ENCODE measurements around the gene NUDT7. TPM values are rescaled to one million over a fixed set of nuclear protein-coding genes. Genes with fewer than 3 reads are reported as not detected.

The NUDT7 gene
- total RNA-seq, 1 experiment from 2014 or later = 5.2 TPM

DNA sequence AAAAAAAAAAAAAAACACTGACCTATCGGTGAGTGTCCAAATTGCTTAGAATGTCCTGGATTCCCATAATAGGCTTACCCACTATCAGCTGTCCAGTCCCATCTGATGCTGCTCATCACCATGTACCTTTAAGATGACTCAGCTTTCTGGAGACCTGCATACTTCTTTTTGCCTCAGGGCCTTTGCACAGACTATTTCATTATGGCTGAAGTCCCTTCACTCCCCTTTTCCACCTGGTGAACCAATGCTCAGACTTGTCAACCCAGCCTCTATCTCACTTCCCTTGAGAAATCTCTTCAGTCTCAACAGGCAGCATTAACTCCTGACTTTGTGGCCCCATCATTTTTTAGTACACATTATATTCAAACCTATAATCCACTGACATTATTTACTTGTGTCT lies 29.7 kb upstream of the NUDT7 start:
- Histone ChIP-seq H3K9me3 (ENCODE audit: control insufficient read depth in 1 of 2, insufficient read depth in 1 of 2, low read depth in 1 of 2, low read length in 2 of 2) (no peaks in the 10 kb centered on the region), H4K20me1 (ENCODE audit: insufficient read depth) (no peaks in the 10 kb centered on the region), H3K9me2 (ENCODE audit: insufficient read depth) (no peaks in the 10 kb centered on the region), H2AFZ (ENCODE audit: low read depth, low read length, poor library complexity, severe bottlenecking) (no peak overlapping the region), H3K27me3 (ENCODE audit: insufficient read depth, low read length) (peaks cover 51% of the 10 kb centered on the region), H3K9ac (ENCODE audit: low read length) (no peak overlapping the region), H3K79me2 (ENCODE audit: insufficient read depth, low read length) (no peaks in the 10 kb centered on the region), H3K4me1 (ENCODE audit: control insufficient read depth in 1 of 2, insufficient read depth in 2 of 2, low read length in 2 of 2) (no peaks in the 10 kb centered on the region), H3K27ac (ENCODE audit: low read depth, low read length) (no peak overlapping the region), H3K4me2 (ENCODE audit: low read length) (no peak overlapping the region), H3K4me3 (replicated peaks in 1 of 2; ENCODE audit: low read depth in 1 of 2, low read length in 2 of 2) (no peak overlapping the region), H3K36me3 (ENCODE audit: control insufficient read depth in 1 of 2, insufficient read depth in 2 of 2, low read length in 2 of 2) (no peaks in the 10 kb centered on the region)
- ChIA-PET POLR2A (no interaction called here), RAD21 (ENCODE audit: low non-redundant PET in 1 of 2, low total read pairs in 2 of 2, uncharacterized antibody in 2 of 2, unreplicated experiment in 2 of 2) (no interaction called here), CTCF (no interaction called here)
- DNase-seq (ENCODE audit: low read depth, low spot score) (no peak), ATAC-seq (no peak)
- no TSS peak for BruUV-seq (replicated peaks)
- TF ChIP-seq POLR2A (IDR thresholded peaks at IDR 0.05; ENCODE audit: borderline replicate concordance, extremely low read depth, insufficient read depth, insufficient read length) (no peak), CBX3 (IDR thresholded peaks at IDR 0.05; ENCODE audit: low read depth) (no peak), ZFX (IDR thresholded peaks at IDR 0.05) (no peak), POLR2AphosphoS5 (IDR thresholded peaks at IDR 0.05; ENCODE audit: low read depth, low read length) (no peak), ZNF274 (IDR thresholded peaks at IDR 0.05; ENCODE audit: low read depth, low read length) (no peak), SRF (IDR thresholded peaks at IDR 0.05; ENCODE audit: low read depth) (no peak), RAD21 (IDR thresholded peaks at IDR 0.05; ENCODE audit: low read depth) (no peak), SP1 (IDR thresholded peaks at IDR 0.05; ENCODE audit: low read depth) (no peak), JUND (IDR thresholded peaks at IDR 0.05) (no peak), CEBPB (IDR thresholded peaks at IDR 0.05; ENCODE audit: low read depth) (no peak), EGR1 (IDR thresholded peaks at IDR 0.05; ENCODE audit: low read depth) (no peak), YY1 (IDR thresholded peaks at IDR 0.05; ENCODE audit: extremely low read depth, insufficient replicate concordance, low read depth, low read length) (no peak), ELF1 (IDR thresholded peaks at IDR 0.05; ENCODE audit: borderline replicate concordance, low read depth) (no peak), TCF7L2 (IDR thresholded peaks at IDR 0.05; ENCODE audit: borderline replicate concordance, extremely low read depth, insufficient read depth, insufficient read length) (no peak), EZH2phosphoT487 (IDR thresholded peaks at IDR 0.05; ENCODE audit: borderline replicate concordance) (no peak)
- TF ChIP-seq, protein P1, sequence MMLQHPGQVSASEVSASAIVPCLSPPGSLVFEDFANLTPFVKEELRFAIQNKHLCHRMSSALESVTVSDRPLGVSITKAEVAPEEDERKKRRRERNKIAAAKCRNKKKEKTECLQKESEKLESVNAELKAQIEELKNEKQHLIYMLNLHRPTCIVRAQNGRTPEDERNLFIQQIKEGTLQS (IDR thresholded peaks at IDR 0.05) = no peak
- TF ChIP-seq, protein P2, sequence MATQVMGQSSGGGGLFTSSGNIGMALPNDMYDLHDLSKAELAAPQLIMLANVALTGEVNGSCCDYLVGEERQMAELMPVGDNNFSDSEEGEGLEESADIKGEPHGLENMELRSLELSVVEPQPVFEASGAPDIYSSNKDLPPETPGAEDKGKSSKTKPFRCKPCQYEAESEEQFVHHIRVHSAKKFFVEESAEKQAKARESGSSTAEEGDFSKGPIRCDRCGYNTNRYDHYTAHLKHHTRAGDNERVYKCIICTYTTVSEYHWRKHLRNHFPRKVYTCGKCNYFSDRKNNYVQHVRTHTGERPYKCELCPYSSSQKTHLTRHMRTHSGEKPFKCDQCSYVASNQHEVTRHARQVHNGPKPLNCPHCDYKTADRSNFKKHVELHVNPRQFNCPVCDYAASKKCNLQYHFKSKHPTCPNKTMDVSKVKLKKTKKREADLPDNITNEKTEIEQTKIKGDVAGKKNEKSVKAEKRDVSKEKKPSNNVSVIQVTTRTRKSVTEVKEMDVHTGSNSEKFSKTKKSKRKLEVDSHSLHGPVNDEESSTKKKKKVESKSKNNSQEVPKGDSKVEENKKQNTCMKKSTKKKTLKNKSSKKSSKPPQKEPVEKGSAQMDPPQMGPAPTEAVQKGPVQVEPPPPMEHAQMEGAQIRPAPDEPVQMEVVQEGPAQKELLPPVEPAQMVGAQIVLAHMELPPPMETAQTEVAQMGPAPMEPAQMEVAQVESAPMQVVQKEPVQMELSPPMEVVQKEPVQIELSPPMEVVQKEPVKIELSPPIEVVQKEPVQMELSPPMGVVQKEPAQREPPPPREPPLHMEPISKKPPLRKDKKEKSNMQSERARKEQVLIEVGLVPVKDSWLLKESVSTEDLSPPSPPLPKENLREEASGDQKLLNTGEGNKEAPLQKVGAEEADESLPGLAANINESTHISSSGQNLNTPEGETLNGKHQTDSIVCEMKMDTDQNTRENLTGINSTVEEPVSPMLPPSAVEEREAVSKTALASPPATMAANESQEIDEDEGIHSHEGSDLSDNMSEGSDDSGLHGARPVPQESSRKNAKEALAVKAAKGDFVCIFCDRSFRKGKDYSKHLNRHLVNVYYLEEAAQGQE (IDR thresholded peaks at IDR 0.05; ENCODE audit: low read depth) = no peak
- TF ChIP-seq, protein P3, sequence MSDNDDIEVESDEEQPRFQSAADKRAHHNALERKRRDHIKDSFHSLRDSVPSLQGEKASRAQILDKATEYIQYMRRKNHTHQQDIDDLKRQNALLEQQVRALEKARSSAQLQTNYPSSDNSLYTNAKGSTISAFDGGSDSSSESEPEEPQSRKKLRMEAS (IDR thresholded peaks at IDR 0.05) = no peak
- intact Hi-C loops (cut with micrococcal nuclease) = no loop called here
